KBM-7 (cell line): ENCODE data around the gene SLC6A17.
A peak's percentile ranks its signal among the peaks of the same experiment; 100 is the strongest.

ENCODE experiments used
- DNase-seq: peaks from one replicate; pipeline ENCODE4 v3.0.0-alpha.2; 2015
- in situ Hi-C: fragments of 300-500 bp; cut with MboI; formaldehyde crosslinking; loops from 2 replicates; pipeline ENCODE4 v1.14.3; 2020; ENCODE audit warnings: low sequenced_read_pairs, low pct_unique_long_range_greater_than_20kb, mixed read lengths

SLC6A17 gene

GRCh38 chr1:110134050-110134595 lies 16.2 kb upstream of the SLC6A17 start:
- DNase-seq = no peak
- in situ Hi-C loops = no loop called here

GRCh38 chr1:110135246-110135645 lies 15.0 kb upstream of the SLC6A17 start:
- no peak for DNase-seq

GRCh38 chr1:110135666-110136065 lies 14.6 kb upstream of the SLC6A17 start:
- no peak for DNase-seq
- in situ Hi-C loops = no loop called here

More at GRCh38 chr1:110135246-110135645, 15.0 kb upstream of the SLC6A17 start:
- in situ Hi-C loops = no loop called here

GRCh38 chr1:110136911-110137310 lies 13.4 kb upstream of the SLC6A17 start:
- in situ Hi-C loops = no loop called here
- DNase-seq = no peak

- in situ Hi-C loops = no loop called here
- no peak for DNase-seq
Measured at GRCh38 chr1:110138956-110139355, 11.3 kb upstream of the SLC6A17 start.

GRCh38 chr1:110144366-110144765 lies 5.9 kb upstream of the SLC6A17 start:
- in situ Hi-C loops = no loop called here
- no peak for DNase-seq

- in situ Hi-C loops = no loop called here
- peak; percentile 10 for DNase-seq
Measured at GRCh38 chr1:110148961-110149360, 1.3 kb upstream of the SLC6A17 start.

GRCh38 chr1:110151175-110151669 lies 928 bp downstream of the SLC6A17 start:
- in situ Hi-C loops = no loop called here
- DNase-seq = no peak

- in situ Hi-C loops = no loop called here
- DNase-seq = no peak
Measured at GRCh38 chr1:110152133-110152785, 2.0 kb downstream of the SLC6A17 start.

GRCh38 chr1:110153407-110153950 lies 3.2 kb downstream of the SLC6A17 start:
- no peak for DNase-seq
- in situ Hi-C loops = no loop called here

GRCh38 chr1:110155878-110156522 lies 5.7 kb downstream of the SLC6A17 start:
- DNase-seq = peak; percentile 62
- in situ Hi-C loops = no loop called here

GRCh38 chr1:110158261-110158660 lies 8.0 kb downstream of the SLC6A17 start:
- no peak for DNase-seq
- in situ Hi-C loops = no loop called here

- in situ Hi-C loops = no loop called here
- DNase-seq = no peak
Measured at GRCh38 chr1:110159168-110159567, 8.9 kb downstream of the SLC6A17 start.

- no peak for DNase-seq
- in situ Hi-C loops = no loop called here
Measured at GRCh38 chr1:110160538-110161100, 10.3 kb downstream of the SLC6A17 start.

- DNase-seq = no peak
Measured at GRCh38 chr1:110161165-110161564, 10.9 kb downstream of the SLC6A17 start.

GRCh38 chr1:110161849-110162248 lies 11.6 kb downstream of the SLC6A17 start:
- in situ Hi-C loops = no loop called here
- no peak for DNase-seq

More at GRCh38 chr1:110161165-110161564, 10.9 kb downstream of the SLC6A17 start:
- in situ Hi-C loops = no loop called here

GRCh38 chr1:110163591-110163990 lies 13.3 kb downstream of the SLC6A17 start:
- in situ Hi-C loops = no loop called here

GRCh38 chr1:110164725-110165350 lies 14.5 kb downstream of the SLC6A17 start:
- in situ Hi-C loops = no loop called here
- DNase-seq = no peak

More at GRCh38 chr1:110163591-110163990, 13.3 kb downstream of the SLC6A17 start:
- no peak for DNase-seq

- in situ Hi-C loops = no loop called here
- no peak for DNase-seq
Measured at GRCh38 chr1:110165761-110166231, 15.5 kb downstream of the SLC6A17 start.
